K562 (cell line): ENCODE results near the gene UPF2. TPM values are rescaled to one million over a fixed set of nuclear protein-coding genes. Genes with fewer than 3 reads are reported as not detected.

Experiments used
- AFF1 ChIP-seq, 2 experiments: fragments of 450-650 bp; IDR thresholded peaks; 2 replicates each; pipeline ENCODE4 v1.6.1; 2018; ENCODE audit warnings: mild to moderate bottlenecking in 2 of 2, low read depth in 1 of 2; ENCODE audit not compliant: partially characterized antibody in 2 of 2
- FOXP4 ChIP-seq: sonication (generic); formaldehyde crosslinking; IDR thresholded peaks from 2 replicates; pipeline ENCODE4 v1.8.0; 2022; ENCODE audit warnings: mild to moderate bottlenecking, missing genetic modification reagents, borderline replicate concordance
- ILK ChIP-seq: fragments of 450-650 bp; IDR thresholded peaks from 2 replicates; pipeline ENCODE4 v1.6.1; 2016; ENCODE audit warnings: missing genetic modification characterization, low read depth, mild to moderate bottlenecking, missing compliant biosample characterization, moderate library complexity, borderline replicate concordance
- MTA1 ChIP-seq: fragments of 450-650 bp; IDR thresholded peaks from 2 replicates; pipeline ENCODE4 v1.6.1; 2017; ENCODE audit warnings: borderline replicate concordance
- NKRF ChIP-seq: fragments of 450-650 bp; IDR thresholded peaks from 2 replicates; pipeline ENCODE4 v1.6.1; 2016; ENCODE audit warnings: borderline replicate concordance
- SRSF7 ChIP-seq: fragments of 200-400 bp; formaldehyde crosslinking; optimal IDR thresholded peaks from 2 replicates; pipeline ENCODE3; 2017; ENCODE audit warnings: mild to moderate bottlenecking, low read depth, low read length
- TAF1 ChIP-seq: IDR thresholded peaks from 2 replicates; pipeline ENCODE4 v1.6.1; 2011; ENCODE audit warnings: mild to moderate bottlenecking, low read length, moderate library complexity; ENCODE audit not compliant: insufficient read depth, control insufficient read depth, severe bottlenecking; ENCODE audit errors: extremely low read depth
- ZC3H8 ChIP-seq: fragments of 450-650 bp; IDR thresholded peaks from 2 replicates; pipeline ENCODE4 v1.6.1; 2017
- ZSCAN32 ChIP-seq: fragments of 450-650 bp; formaldehyde crosslinking; IDR thresholded peaks from 2 replicates; pipeline ENCODE4 v1.4.0; 2020; ENCODE audit warnings: mild to moderate bottlenecking, moderate library complexity
- polyA plus RNA-seq, 8 experiments: library from polyadenylated mRNA; depleted of rRNA in 4 of 8; stranded (reverse) in 5 of 8; unstranded in 3 of 8; fragments of >200 nt; fragmentation: Nextera tagmentation in 2 of 8; fragmentation: Illumina TruSeq in 1 of 8; extraction: Ambion mirVana in 2 of 8; extraction: Trizol in 1 of 8; gene quantifications; 2 replicates each; pipeline versions ENCODE4 v1.2.1 to v1.2.3, GENCODE V29; 2011 to 2014; ENCODE audit warnings: inconsistent platforms in 1 of 8, missing spikeins in 1 of 8
- total RNA-seq, 7 experiments: library from RNA; depleted of rRNA in 6 of 7; stranded (reverse); fragments of >200 nt in 6 of 7; fragmentation: Illumina TruSeq in 2 of 7; extraction: Trizol in 2 of 7; gene quantifications; 2 replicates each; pipeline versions ENCODE4 v1.2.1 to v1.2.3, GENCODE V29; 2011 to 2021; ENCODE audit warnings: low replicate concordance in 1 of 7

UPF2 gene
- total and polyA plus RNA-seq, 9 of the 15 experiments (the other 6 are each of a cell fraction or from before 2014, with no cell fraction given): 13.9 to 37.7 (median 23.7) TPM

- peak in 1 of 2 experiments; percentile 29 for TF ChIP-seq AFF1 (IDR thresholded peaks at IDR 0.05; ENCODE audit: low read depth in 1 of 2, partially characterized antibody in 2 of 2)
- TF ChIP-seq ZC3H8: no peak
- TF ChIP-seq FOXP4 (CRISPR knock-in tag): peak; percentile 80; the same call in 1 of the 2 replicates
- TF ChIP-seq SRSF7: no peak
- no peak for TF ChIP-seq MTA1
- peak; percentile 79 for TF ChIP-seq TAF1
- peak; percentile 37; the same call in 1 of the 2 replicates for TF ChIP-seq NKRF
- no peak for TF ChIP-seq ZSCAN32 (CRISPR knock-in tag)
- TF ChIP-seq ILK (tag): no peak
Measured at GRCh38 chr10:12068449-12069269, 26.1 kb upstream of the UPF2 start, which contains the start of gene DHTKD1 (continued).
